K562 (cell line): Measurements from ENCODE around the gene CDCP1. TPM values are rescaled to one million over a fixed set of nuclear protein-coding genes. Genes with fewer than 3 reads are reported as not detected.

ENCODE experiments used
- BCOR ChIP-seq: fragments of 450-650 bp; IDR thresholded peaks from 2 replicates; pipeline ENCODE4 v1.6.1; 2016
- BHLHE40 ChIP-seq: IDR thresholded peaks from 2 replicates; pipeline ENCODE4 v1.6.1; 2011; ENCODE audit warnings: low read length, improper control_type of control experiment
- CBFA2T2 ChIP-seq: fragments of 450-650 bp; conservative IDR thresholded peaks from 2 replicates; pipeline ENCODE4 v1.6.1; 2017; ENCODE audit warnings: mild to moderate bottlenecking
- CREB1 ChIP-seq, 2 experiments: sonication (generic) in 1 of 2; formaldehyde crosslinking in 1 of 2; IDR thresholded peaks; 2 replicates each; pipeline versions ENCODE4 v1.6.1 to v1.8.0; 2012 to 2022; ENCODE audit warnings: inconsistent platforms in 1 of 2, mild to moderate bottlenecking in 1 of 2, missing genetic modification reagents in 1 of 2, moderate library complexity in 1 of 2
- EP400 ChIP-seq: fragments of 450-650 bp; IDR thresholded peaks from 2 replicates; pipeline ENCODE4 v1.6.1; 2017; ENCODE audit warnings: antibody characterized with exemption, mild to moderate bottlenecking, moderate library complexity
- ETS2 ChIP-seq: IDR thresholded peaks from 2 replicates; pipeline ENCODE4 v1.6.1; 2016; ENCODE audit warnings: borderline replicate concordance, missing genetic modification characterization, mild to moderate bottlenecking, moderate library complexity, missing compliant biosample characterization; ENCODE audit not compliant: poor library complexity, severe bottlenecking
- FOXA1 ChIP-seq: fragments of 450-650 bp; IDR thresholded peaks from 2 replicates; pipeline ENCODE4 v1.6.1; 2016; ENCODE audit warnings: mild to moderate bottlenecking, borderline replicate concordance
- FOXP1 ChIP-seq: sonication (generic); formaldehyde crosslinking; IDR thresholded peaks from 2 replicates; pipeline ENCODE4 v1.8.0; 2022; ENCODE audit warnings: mild to moderate bottlenecking, missing genetic modification reagents
- HDAC2 ChIP-seq: fragments of 450-650 bp; IDR thresholded peaks from 2 replicates; pipeline ENCODE4 v1.6.1; 2016; ENCODE audit warnings: mild to moderate bottlenecking
- KLF1 ChIP-seq: fragments of 450-650 bp; IDR thresholded peaks from 2 replicates; pipeline ENCODE4 v1.6.1; 2016; ENCODE audit warnings: missing genetic modification characterization, missing compliant biosample characterization
- LEF1 ChIP-seq: fragments of 450-650 bp; IDR thresholded peaks from 2 replicates; pipeline ENCODE4 v1.6.1; 2016; ENCODE audit warnings: mild to moderate bottlenecking
- MXI1 ChIP-seq: IDR thresholded peaks from 2 replicates; pipeline ENCODE4 v1.6.1; 2011; ENCODE audit warnings: low read depth, mild to moderate bottlenecking, improper control_type of control experiment, low read length
- NFIC ChIP-seq: fragments of 450-650 bp; IDR thresholded peaks from 2 replicates; pipeline ENCODE4 v1.6.1; 2017; ENCODE audit warnings: mild to moderate bottlenecking, inconsistent platforms
- NFRKB ChIP-seq: fragments of 450-650 bp; IDR thresholded peaks from 2 replicates; pipeline ENCODE4 v1.6.1; 2016; ENCODE audit warnings: low read depth
- NR2C1 ChIP-seq, 2 experiments: fragments of 450-650 bp; IDR thresholded peaks; 2 replicates each; pipeline ENCODE4 v1.6.1; 2017; ENCODE audit warnings: mild to moderate bottlenecking in 2 of 2, antibody characterized with exemption in 1 of 2, inconsistent platforms in 1 of 2, missing compliant biosample characterization in 1 of 2, missing genetic modification characterization in 1 of 2
- NRF1 ChIP-seq, 2 experiments: fragments of 450-650 bp; IDR thresholded peaks in 1 of 2; conservative IDR thresholded peaks in 1 of 2; 2 replicates each; pipeline ENCODE4 v1.6.1; 2014; ENCODE audit warnings: mild to moderate bottlenecking in 2 of 2
- PKNOX1 ChIP-seq: fragments of 450-650 bp; IDR thresholded peaks from 2 replicates; pipeline ENCODE4 v1.6.1; 2016
- RBM17 ChIP-seq: fragments of 200-400 bp; formaldehyde crosslinking; IDR thresholded peaks from 2 replicates; pipeline ENCODE4 v1.6.1; 2017; ENCODE audit warnings: low read depth, mild to moderate bottlenecking, low read length, borderline replicate concordance
- RNF2 ChIP-seq: sonication (generic); IDR thresholded peaks from 2 replicates; pipeline ENCODE4 v1.6.1; 2016
- SREBF1 ChIP-seq: fragments of 150-350 bp; IDR thresholded peaks from 2 replicates; pipeline ENCODE4 v1.6.1; 2014; ENCODE audit warnings: antibody characterized with exemption, low read depth, low read length, borderline replicate concordance
- STAT5A ChIP-seq: IDR thresholded peaks from 2 replicates; pipeline ENCODE4 v1.6.1; 2012; ENCODE audit warnings: low read length, inconsistent platforms, borderline replicate concordance
- TAF1 ChIP-seq: IDR thresholded peaks from 2 replicates; pipeline ENCODE4 v1.6.1; 2011; ENCODE audit warnings: mild to moderate bottlenecking, low read length, moderate library complexity; ENCODE audit not compliant: insufficient read depth, control insufficient read depth, severe bottlenecking; ENCODE audit errors: extremely low read depth
- TEAD1 ChIP-seq, 2 experiments: fragments of 450-650 bp in 1 of 2; sonication (generic) in 1 of 2; formaldehyde crosslinking; IDR thresholded peaks; 2 replicates each; pipeline versions ENCODE4 v1.4.0 to v1.8.0; 2020 to 2022; ENCODE audit warnings: mild to moderate bottlenecking in 2 of 2, missing genetic modification reagents in 1 of 2
- TFAM ChIP-seq: fragments of 250-450 bp; sonication (Bioruptor Pico); conservative IDR thresholded peaks from 2 replicates; pipeline ENCODE4 v1.5.0; 2021; ENCODE audit warnings: mild to moderate bottlenecking, moderate library complexity
- TRIM24 ChIP-seq, 2 experiments: fragments of 450-650 bp; IDR thresholded peaks; 2 replicates each; pipeline ENCODE4 v1.6.1; 2016
- ZBTB2 ChIP-seq: fragments of 450-650 bp; IDR thresholded peaks from 2 replicates; pipeline ENCODE4 v1.6.1; 2016; ENCODE audit warnings: antibody characterized with exemption
- ZNF174 ChIP-seq: fragments of 250-450 bp; sonication (Bioruptor Pico); IDR thresholded peaks from 2 replicates; pipeline ENCODE4 v1.4.0; 2020; ENCODE audit warnings: mild to moderate bottlenecking
- ZNF175 ChIP-seq: fragments of 200-800 bp; sonication (Bioruptor generic); IDR thresholded peaks from 2 replicates; pipeline ENCODE4 v1.6.1; 2016; ENCODE audit warnings: low read depth, mild to moderate bottlenecking, missing genetic modification characterization, missing compliant biosample characterization
- ZNF41 ChIP-seq: fragments of 250-450 bp; sonication (Bioruptor Pico); conservative IDR thresholded peaks from 2 replicates; pipeline ENCODE4 v1.4.0; 2020; ENCODE audit warnings: mild to moderate bottlenecking
- ZNF589 ChIP-seq: fragments of 200-800 bp; sonication (Bioruptor generic); IDR thresholded peaks from 2 replicates; pipeline ENCODE4 v1.6.1; 2016; ENCODE audit warnings: low read depth, missing genetic modification characterization, missing compliant biosample characterization
- ZNF780A ChIP-seq: fragments of 250-450 bp; sonication (Bioruptor Pico); IDR thresholded peaks from 2 replicates; pipeline ENCODE4 v1.5.0; 2021; ENCODE audit warnings: mild to moderate bottlenecking
- polyA plus RNA-seq, 8 experiments: library from polyadenylated mRNA; depleted of rRNA in 4 of 8; stranded (reverse) in 5 of 8; unstranded in 3 of 8; fragments of >200 nt; fragmentation: Nextera tagmentation in 2 of 8; fragmentation: Illumina TruSeq in 1 of 8; extraction: Ambion mirVana in 2 of 8; extraction: Trizol in 1 of 8; gene quantifications; 2 replicates each; pipeline versions ENCODE4 v1.2.1 to v1.2.3, GENCODE V29; 2011 to 2014; ENCODE audit warnings: inconsistent platforms in 1 of 8, missing spikeins in 1 of 8
- total RNA-seq, 7 experiments: library from RNA; depleted of rRNA in 6 of 7; stranded (reverse); fragments of >200 nt in 6 of 7; fragmentation: Illumina TruSeq in 2 of 7; extraction: Trizol in 2 of 7; gene quantifications; 2 replicates each; pipeline versions ENCODE4 v1.2.1 to v1.2.3, GENCODE V29; 2011 to 2021; ENCODE audit warnings: low replicate concordance in 1 of 7

The CDCP1 gene
- total and polyA plus RNA-seq, 9 of the 15 experiments (the other 6 are each of a cell fraction or from before 2014, with no cell fraction given), result 3.9 to 16.4 (median 5.2) TPM

GRCh38 chr3:45137656-45138181 lies 8.5 kb downstream of the CDCP1 start (continued):
- TF ChIP-seq ZBTB2, result peak; percentile 81
- no peak for TF ChIP-seq ZNF780A (CRISPR knock-in tag)
- peak; percentile 70 for TF ChIP-seq EP400
- peak; percentile 91 for TF ChIP-seq ZNF589 (CRISPR knock-in tag)
- TF ChIP-seq TRIM24 (IDR thresholded peaks at IDR 0.05), result peak; percentile 96 to 97
- peak; percentile 98 for TF ChIP-seq CBFA2T2
- peak; percentile 79 for TF ChIP-seq BCOR
- TF ChIP-seq NFIC, result peak; percentile 92
- TF ChIP-seq ZNF174 (CRISPR knock-in tag), result no peak
- TF ChIP-seq PKNOX1, result peak; percentile 83
- peak; percentile 57 for TF ChIP-seq TAF1
- TF ChIP-seq ETS2 (tag), result no peak
- TF ChIP-seq ZNF41, result no peak
- no peak for TF ChIP-seq NR2C1 (IDR thresholded peaks at IDR 0.05)
- peak; percentile 43; the same call in 1 of the 2 replicates for TF ChIP-seq NR2C1 (tag; IDR thresholded peaks at IDR 0.05)
- no peak for TF ChIP-seq TFAM
- TF ChIP-seq NRF1 (conservative IDR thresholded peaks at IDR 0.05 in 1 of 2, IDR thresholded peaks at IDR 0.05 in 1 of 2), result peak; percentile 46 to 50; a peak in 2 of 4 replicates
- no peak for TF ChIP-seq MXI1
- TF ChIP-seq NFRKB, result peak; percentile 46; the same call in 1 of the 2 replicates
- TF ChIP-seq TEAD1 (CRISPR knock-in tag; IDR thresholded peaks at IDR 0.05), result peak in 1 of 2 experiments; percentile 80; a peak in 2 of 4 replicates
- peak; percentile 53; the same call in 1 of the 2 replicates for TF ChIP-seq CREB1 (IDR thresholded peaks at IDR 0.05)
- TF ChIP-seq CREB1 (CRISPR knock-in tag; IDR thresholded peaks at IDR 0.05), result no peak
- 0 out of 2 replicates have a peak, but pooled peaks have one; percentile 20 for TF ChIP-seq KLF1 (tag)
- peak; percentile 63 for TF ChIP-seq FOXP1 (CRISPR knock-in tag)
- 0 out of 2 replicates have a peak, but pooled peaks have one; percentile 25 for TF ChIP-seq SREBF1
- TF ChIP-seq ZNF175, result peak; percentile 95
- TF ChIP-seq RNF2, result peak; percentile 77; the same call in 1 of the 2 replicates
- no peak for TF ChIP-seq FOXA1
- peak; percentile 94 for TF ChIP-seq HDAC2
- peak; percentile 81 for TF ChIP-seq BHLHE40
- TF ChIP-seq STAT5A, result peak; percentile 89
- no peak for TF ChIP-seq RBM17
- peak; percentile 90 for TF ChIP-seq LEF1
